Activated CD4-positive, alpha-beta T cell treated with anti-CD3 and anti-CD28 coated beads for 48 hours (primary cell): ENCODE measurements around the gene PIP5K1C.
A peak's percentile ranks its signal among the peaks of the same experiment; 100 is the strongest.

Experiments used
- DNase-seq: peaks from one replicate; pipeline ENCODE4 v3.0.0-alpha.2; 2020

Gene PIP5K1C

DNA sequence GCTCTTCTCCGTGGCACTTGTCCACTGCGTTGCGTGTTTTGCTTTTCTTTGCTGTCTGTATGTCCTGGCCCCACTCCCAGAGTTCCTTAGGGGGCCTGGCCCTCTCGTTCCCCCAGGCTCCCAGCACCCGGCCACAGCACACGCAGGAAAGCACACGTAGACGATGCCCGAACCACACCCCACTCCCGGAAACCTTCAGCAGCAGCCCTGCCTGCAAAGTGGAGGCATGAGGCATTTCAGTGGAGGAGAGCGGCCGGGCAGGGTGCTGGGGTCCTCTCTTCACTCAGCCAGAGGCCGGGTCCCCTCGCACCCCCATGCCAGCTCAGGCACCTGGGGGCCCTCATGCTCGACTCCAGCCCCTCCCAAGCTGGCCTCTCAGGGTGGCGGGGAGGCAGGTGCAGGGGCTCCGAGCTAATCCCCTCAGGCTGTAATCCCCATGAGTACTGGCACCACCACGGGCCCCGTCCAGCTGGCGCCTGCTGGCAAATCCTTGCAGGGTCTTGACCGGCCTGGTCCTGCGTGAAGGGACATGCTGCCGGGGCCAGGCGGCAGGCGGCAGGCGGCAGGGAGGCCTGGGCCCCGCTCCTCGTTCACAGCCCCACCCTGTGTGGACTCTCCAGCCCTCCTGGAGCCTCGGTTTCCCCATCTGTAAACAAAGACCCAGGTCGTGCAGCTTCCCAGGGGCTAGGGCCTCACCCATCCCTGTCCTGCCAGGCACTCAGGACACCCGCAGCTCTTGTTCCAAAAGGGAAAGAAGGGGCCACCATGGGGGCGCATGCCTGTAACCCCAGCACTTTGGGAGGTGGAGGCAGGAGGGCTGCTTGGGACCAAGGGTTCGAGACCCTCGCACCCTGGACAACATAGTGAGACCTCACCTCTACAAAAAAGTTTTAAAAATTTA, 7.0 kb downstream of the PIP5K1C start:
- no peak for DNase-seq

DNA sequence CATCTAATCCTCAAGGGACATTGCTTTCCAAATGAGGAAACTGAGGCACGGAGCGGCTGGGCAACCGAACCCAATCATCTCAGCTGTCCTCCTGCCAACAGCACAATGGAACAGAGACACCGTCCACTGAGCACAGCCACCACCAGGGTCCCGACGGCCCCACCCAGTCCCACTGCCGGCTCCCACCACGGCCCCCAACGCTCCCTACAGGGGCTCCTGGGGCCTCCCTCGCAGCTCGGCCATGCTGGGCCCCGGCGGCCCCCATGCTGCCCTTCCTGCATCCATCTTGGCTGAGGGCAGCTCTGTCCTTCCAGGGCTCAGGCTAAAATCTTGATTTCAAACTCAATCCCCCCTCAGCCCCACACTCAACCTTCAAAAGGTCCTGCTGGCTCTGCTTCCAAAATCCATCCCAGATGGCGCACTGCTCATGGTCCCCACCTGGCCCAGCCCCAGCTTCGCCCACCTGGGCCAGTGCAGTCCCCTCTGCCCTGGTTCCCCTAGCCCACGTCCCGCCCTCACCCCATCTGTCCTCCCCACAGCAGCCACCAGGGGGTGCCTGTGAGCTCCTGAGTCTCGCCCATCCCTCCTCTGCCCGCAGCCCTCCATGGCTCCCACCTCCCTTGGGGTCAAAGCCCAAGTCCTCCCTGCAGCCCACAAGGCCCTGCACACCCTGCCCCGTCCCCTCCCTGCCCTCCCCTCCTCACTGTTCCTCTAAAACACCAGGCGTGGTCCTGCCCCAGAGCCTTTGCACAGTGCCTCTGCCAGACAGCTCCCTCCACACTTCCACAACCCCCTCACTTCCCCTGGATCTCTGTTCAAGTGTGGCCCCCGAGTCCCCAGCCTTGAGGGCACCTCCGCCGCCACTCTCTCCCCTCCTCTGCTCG, 7.9 kb downstream of the PIP5K1C start:
- DNase-seq, result peak; percentile 70

DNA sequence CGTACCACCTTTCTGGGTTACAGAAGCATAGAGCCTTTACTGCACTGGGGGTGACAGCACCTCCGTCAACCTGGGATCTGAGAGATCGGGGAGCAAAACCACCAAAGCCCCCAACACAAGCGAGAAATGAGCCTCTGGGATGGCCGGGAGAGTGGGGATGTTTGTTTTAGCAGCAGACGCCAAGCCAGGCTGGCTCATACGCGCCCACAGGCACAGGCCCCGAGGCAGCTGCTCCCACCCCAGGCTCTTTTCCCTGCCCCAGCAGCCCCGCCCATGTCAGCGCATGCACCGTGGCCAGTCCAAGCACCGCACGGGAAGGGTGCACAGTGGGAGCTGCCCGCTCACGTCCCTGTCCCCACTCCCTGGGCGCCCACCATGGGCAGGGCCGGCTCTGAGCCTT, 8.5 kb downstream of the PIP5K1C start:
- no peak for DNase-seq

DNA sequence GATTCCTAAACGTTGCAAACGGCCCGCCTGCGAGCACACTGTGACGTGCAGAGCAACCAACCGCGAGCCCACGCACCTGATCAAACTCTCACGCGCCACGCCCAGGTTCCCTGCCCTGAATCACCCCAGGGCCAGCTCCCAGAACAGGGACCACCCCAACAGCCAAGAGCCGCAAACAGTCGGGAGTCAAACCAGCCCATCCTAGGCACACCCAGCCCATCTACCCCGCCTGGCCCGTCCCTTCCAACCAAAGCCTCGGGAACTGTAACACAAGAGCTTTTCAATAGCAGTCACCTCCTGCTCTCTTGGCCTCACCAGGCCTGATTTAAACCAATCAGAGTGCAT, 8.9 kb downstream of the PIP5K1C start:
- no peak for DNase-seq

DNA sequence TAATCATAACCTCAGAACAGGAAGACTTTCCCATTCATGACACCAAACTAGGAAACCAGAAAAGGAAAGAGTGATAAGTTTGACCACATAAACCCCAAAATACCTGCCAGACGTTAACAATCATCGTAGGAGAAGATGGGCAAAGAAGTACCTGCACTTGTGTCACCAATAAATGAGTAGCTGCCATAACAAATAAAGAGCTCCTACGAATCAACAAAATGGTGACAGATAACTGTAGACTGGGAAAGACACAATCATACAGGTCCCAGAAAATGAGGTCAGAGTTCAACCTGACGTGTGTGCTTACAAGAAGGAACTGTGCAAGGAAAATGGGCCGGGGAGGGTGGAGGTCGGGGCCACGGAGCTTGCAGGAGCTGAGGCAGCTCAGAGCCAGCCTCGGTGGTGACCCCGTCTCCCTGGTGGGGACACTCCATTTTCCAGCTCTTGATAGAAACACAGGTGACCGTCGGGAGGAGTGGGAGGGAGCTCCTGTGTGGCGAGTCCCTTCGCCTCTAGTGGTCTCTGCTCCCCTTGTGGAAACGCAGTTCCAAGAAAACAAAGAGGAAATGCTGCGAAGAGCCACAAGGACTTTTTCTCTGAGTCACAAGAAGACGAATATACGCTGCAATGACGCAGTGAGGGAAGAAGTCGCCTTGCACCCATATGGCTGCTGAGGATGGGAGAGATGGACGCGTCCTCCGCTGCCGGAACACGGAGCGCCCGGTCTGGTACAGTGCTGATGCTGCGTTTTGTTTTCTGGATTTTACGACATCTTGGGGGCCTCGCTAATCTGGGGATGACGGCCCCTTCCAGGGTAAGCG, 9.5 kb downstream of the PIP5K1C start:
- no peak for DNase-seq

DNA sequence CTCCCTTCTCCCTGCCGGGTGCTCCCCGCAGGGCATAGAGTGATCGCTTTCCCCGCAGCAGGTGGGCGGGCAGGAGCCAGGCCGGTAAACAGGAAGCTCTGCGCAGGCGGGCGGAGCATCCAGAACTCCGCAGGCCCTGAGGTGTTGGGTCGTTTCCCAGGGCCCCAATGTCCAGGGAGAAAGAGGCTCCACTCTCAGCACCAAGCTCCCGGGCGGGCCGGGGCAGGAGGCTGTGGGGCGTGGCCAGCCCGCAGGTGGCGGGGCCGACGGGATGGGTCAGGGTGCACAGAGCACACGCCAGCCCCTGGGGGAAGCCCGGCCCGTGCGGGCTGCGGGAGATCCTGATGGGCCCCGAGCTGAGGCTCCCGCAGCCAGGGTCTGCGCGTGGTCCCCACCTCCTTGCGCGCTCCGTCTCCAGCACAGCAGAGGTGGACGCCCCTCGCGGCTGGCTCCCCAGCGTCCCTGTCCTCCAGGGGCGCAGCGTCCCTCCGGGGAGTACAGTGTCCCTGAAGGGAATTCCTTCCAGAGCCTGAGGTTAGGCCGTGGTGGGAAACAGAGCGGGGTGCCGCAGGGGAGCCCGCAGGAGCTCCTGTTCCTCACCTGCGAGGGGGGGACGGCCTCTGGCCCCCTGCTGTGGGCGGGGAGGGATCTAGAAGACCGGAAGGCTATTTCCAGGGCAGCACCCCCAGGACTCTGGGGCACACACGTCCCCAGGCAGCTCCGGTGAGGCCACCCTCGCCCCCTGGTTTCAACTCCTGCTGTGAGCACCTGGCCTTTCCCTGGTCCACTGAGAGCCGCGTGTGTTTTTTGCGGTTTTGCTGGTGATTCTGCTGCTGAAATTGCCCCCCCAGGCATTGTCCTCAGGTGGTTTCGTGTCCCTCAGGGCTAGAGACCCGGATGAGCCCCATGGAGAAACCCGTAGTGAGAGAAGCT, 12.2 kb downstream of the PIP5K1C start:
- DNase-seq, result peak; percentile 53

DNA sequence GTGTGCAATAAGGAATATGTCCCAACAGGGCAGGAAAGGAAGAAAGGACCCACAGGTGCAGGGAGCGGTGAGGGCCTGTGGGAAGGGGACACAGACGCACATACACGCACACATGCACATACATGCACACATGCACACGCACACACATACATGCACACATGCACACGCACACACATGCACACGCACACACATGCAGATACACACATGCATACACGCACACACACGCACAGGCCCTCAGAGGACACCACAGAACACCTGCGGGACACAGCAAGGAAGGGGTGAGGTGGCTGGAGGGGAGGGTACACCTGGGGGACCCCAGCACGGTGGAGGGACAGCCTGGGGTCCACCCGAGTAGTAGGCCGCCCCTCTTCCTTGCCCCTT, 12.9 kb downstream of the PIP5K1C start:
- DNase-seq, result no peak

DNA sequence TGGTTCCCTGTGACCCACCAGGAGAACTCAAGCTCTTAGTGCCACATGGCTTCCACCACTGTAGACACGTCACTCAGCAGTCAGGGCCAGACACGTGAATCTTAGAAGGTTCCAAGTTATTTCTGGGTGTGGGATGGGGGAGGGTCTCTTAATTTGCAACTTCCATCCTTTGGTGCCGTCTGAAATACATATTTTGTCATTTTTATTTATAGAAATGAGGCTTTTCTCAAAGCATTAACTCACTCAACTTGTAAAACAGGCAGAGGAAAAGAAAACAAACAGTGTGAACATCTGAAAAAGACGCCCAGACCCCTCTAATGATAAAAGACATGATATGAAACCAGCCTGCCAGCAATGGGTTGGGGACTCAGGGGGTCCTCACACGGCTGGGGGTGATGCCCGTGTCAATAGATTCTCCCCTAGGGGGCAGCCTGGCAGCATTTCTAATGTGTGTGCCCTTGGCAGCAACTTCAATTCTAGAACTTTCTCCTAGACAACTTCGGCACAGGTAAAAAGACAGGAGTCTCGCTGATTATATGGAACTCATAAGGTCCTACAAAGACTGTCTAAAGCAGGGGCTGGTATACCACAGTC, 15.4 kb downstream of the PIP5K1C start:
- DNase-seq, result no peak

DNA sequence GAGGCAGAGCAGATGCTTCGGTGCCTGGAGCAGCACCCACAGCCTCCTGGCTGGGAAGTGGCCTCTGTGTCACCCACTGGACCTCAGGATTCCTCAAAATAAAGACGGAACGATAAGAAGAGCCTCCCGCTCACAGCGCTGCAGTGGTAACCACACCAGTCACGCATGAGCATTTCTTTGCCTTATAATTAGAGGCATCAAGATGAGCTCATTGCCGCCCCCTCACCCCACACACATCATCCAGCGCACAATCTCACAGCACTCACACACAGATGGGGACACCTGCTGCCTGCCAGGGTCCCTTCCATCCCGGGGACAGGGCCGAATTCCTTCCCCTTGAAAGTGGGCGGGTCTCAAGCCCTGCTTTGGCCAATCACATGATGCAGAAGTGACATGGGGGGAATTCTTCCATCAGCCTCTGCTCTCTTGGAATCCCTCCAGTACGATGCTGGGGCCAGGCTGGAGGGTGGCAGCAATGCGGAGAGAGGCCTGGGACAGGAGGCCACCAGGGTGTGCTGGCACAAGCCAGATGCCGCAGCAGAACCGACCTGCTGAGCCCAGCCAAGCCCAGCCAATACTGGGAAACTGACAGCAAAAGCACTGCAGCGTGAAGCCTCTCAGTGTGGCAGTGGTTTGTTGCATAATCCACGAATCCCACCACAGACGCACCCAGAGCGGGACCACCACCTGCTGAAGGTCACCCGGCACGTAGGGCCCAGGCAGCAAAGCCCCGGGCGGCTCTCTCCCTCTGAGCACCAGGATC, 16.0 kb downstream of the PIP5K1C start:
- no peak for DNase-seq

DNA sequence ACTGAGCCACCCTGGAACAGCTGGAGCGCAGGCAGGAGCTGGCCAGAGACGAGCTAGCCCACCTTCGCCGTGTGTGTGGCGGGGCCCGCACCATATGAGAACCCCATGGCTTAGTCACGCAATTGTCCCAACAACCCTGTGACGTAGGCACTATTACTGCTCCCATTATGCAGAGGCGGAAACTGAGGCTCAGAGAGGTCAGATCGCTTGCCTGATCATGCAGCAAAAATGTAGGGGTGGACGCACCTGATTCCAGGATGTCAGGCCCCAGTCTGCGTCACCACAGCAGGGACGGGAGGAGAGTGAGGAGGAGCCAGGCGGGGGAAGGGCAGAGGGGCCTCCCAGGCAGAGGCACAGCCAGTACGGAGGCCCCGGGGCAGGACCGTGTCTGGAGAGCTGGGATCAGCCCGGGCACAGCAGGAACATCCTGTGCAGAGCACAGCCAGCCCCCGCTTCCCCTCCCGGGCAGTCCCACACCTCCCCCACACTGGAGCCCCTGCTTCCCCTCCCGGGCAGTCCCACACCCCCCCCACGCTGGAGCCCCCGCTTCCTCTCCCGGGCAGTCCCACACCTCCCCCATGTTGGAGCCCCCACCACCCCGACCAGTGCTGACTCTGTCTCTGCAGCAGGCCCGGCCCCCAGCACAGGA, 16.7 kb downstream of the PIP5K1C start:
- DNase-seq, result no peak

DNA sequence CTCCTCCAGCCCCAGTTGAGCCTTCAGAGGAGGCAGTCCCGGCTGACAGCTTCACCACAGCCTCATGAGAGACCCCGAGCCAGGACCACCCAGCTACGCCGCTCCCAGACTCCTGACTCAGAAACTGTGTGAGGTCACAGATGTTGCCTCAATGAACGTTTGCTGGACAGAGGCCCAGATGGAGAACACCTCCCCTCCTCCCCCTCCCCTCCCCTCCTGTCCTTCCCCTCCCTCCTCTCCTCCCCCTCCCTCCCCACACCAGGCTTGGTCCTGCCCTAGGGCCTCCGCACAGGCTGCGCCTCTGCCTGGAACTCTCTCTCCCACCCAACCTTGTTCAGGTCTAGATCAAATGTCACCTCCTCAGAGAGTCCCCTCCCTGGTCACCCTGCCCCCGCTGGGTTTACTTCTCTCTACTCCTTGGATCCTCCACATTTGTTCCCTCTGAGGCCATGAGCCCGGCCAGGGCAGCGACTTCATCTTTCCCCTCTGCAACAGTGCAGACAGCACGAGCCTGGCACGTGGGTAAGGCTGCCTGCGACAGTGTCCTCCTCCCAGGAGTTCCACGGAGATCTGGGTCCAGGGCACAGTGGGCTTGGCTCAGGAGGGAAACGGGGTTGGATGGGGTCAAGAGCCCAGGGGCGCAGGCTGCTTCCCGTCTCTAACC, 17.4 kb downstream of the PIP5K1C start:
- no peak for DNase-seq

DNA sequence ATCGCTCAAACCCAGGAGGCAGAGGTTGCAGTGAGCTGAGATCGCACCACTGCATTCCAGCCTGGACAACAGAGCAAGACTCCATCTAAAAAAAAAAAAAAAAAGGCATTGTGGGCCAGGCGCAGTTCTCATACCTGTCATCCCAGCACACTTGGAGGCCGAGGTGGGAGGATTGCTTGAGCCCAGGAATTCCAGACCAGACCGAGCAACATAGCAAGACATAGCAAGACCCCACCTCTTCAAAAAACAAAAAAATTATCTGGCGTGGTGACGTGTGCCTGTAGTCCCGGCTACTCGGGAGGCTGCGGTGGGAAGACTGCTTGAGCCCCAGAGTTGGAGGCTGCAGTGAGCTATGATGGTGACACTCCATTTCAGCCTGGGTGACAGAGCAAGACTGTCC, 18.0 kb downstream of the PIP5K1C start:
- no peak for DNase-seq

DNA sequence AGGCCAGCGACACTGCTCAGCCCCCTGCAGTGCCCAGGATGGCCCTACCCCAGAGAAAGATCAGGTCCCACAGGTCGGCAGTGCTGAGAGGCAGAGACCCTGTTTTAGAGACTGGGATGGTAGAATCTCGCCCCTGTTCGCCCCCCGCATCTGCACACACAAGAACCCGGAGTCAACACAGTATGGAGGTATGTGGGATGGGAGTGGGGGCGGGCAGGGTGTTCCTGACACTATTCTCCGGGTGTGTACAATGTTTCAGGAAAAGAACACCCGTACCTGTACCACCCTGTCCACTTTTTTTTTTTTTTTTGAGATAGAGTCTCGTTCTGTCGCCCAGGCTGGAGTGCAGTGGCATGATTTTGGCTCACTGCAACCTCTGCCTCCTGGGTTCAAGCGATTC, 19.3 kb downstream of the PIP5K1C start:
- no peak for DNase-seq

DNA sequence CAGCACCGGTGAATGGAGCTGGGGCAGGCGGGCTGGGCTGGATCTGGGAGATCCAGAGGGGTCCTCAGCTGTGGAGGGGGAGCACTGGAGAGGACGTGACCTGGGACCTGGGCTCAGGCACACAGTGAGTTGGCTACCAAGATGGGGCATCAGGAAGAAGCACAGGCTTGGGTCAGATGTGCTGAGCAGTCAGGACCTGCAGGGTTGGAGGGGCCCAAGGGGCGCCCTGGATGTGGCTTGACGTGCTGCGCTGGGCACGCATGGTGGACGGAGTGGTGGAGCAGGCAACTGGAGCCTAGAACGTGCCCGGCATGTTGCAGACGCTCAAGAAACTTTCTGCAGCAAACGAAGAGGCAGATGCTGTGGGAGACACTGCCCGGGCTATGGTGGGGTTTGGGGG, 20.7 kb downstream of the PIP5K1C start:
- DNase-seq, result no peak

DNA sequence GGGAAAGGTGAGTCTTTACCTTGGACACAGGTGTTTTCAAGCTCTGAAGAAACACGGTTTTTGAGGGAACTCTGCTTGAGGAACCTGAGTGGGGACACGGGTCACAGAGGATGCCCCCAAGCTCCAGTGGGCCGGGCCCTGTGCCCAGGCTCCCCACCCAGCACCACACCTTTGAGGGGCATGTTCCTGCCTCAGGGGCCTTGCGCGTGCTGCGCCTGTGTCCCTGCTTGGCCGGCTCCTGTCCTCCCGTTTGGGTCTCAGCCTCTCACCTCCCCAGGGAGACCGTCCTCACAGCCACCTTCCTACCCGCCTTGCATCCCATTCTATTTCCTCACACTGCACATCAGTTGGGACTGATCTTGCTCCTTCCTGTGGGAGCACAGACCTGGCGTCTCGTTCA, 21.1 kb downstream of the PIP5K1C start:
- no peak for DNase-seq

DNA sequence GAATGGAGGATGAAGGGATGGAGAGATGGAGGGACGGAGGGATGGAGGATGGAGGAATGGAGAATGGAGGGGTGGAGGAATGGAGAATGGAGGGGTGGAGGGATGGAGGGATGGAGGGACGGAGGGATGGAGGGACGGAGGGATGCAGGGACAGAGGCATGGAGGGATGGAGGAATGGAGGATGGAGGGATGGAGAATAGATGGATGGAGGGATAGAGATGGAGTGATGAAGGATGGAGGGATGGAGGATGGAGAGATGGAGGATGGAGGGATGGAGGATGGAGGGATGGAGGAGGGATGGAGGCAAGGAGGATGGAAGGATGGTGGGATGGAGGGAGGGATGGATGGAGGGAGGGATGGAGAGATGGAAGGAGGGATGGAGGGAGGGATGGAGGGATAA, 22.1 kb downstream of the PIP5K1C start:
- no peak for DNase-seq

DNA sequence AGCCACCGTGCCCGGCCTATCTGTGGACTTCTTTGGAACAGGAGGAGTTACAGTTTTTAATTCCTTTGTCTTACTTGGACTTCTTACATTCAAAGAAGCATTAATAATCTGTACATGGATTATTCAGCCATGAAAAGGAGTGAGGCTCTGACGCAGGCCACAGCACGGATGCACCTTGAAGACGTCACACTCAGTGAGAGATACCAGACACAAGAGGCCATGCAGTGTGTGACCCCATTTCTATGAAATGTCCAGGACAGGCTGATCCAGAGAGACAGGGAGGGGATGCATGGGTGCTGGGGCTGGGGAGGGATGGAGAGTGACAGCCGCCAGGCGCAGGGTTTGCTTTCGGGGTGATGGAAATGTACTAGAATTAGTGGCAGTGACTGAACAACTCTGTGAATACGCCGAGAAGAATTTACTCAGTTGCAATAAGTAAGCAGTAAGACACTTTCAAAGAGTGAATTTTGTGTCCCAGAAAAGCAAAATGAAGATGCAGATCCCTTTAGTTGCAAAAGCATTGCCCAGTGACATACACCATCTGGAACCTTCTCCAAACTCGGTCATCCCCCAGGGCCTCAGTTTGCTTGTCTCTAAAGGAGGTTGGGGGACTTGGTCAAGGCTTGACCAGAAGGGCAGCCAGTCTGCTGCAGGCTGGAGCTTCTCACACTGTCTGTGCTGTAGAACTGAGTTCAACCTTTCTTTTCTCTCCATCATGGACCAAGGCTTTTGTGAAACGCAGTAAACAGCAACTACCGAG, 25.3 kb downstream of the PIP5K1C start:
- DNase-seq, result no peak

DNA sequence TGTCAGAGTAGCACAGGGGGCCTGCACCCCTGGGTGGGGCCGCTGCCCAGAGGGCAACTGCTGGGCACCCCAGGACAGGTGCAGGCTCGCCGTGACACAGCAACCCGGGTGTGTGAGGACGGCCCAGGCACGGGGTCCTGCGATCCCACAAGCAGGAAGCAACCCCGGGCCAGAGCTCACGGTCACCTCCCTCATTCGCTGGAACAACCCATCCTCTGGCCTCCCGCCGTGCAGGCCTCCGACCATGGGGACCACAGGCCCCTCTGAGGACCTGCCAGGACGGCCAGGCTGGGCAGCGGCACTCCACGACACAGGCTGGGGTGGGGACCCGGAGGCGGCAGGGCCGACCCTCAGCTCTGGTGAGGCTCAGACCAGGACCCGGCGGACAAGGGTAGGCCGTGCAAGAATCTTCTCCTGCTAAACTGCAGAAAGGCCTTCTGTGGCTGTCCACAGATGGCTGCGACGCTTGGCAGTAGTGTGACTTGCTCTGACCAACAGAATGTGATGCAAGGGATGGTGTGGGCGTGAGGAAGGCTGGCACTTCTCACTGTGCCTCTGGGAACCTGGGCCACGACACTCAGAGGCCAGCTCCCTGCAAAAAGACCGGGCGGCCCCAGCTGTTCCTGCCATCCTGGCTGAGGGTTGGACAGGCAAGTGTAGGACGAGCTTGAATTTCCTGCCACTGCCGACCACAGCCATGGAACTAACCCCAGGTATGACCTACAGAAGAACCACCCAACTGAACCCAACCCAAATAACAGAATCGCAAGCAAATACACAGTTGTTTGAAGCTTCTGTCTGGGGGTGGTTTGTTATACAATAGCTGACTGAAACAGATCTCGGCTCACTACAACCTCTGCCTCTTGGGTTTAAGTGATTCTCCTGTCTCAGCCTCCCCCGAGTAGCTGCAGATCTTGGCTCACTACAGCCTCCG, 26.5 kb downstream of the PIP5K1C start:
- no peak for DNase-seq
